DND-41 (cell line): ENCODE data around the gene LBHD2.

Experiments
- CTCF ChIP-seq: IDR thresholded peaks from 2 replicates; pipeline ENCODE4 v1.5.1; 2012; ENCODE audit warnings: borderline replicate concordance, low read length, moderate library complexity, mild to moderate bottlenecking; ENCODE audit not compliant: poor library complexity, severe bottlenecking; ENCODE audit errors: extremely low read depth
- EZH2 ChIP-seq: IDR thresholded peaks from 3 replicates; pipeline ENCODE4 v1.6.1; 2012; ENCODE audit warnings: borderline replicate concordance, low read depth, mild to moderate bottlenecking, moderate library complexity, low read length, inconsistent platforms; ENCODE audit not compliant: severe bottlenecking

- TF ChIP-seq CTCF (no peak), EZH2 (no peak)
These were observed 26.4 kb upstream of the LBHD2 start, which contains the start of gene CDC42BPB for GRCh38 chr14:103057372-103058163.
